Large intestine (tissue), 3 donors: Measurements from ENCODE around the gene COX8A. TPM values are rescaled to one million over a fixed set of nuclear protein-coding genes. Genes with fewer than 3 reads are reported as not detected.
A peak's percentile ranks its signal among the peaks of the same experiment; 100 is the strongest.
"Not testable (repeated sequence)": the region's sequence is repeated elsewhere in the genome, so short reads cannot be mapped to it uniquely, and the experiment has no call there.

ENCODE experiments used
- DNase-seq, 2 donors: peaks; one replicate each; pipeline versions ENCODE4 v3.0.0 to v3.0.0-alpha.2; 2013
- H3K27ac ChIP-seq: one replicate; pipeline ENCODE4 v1.5.1; 2013; ENCODE audit warnings: low read length
- H3K27me3 ChIP-seq: 2 replicates; pipeline ENCODE4 v1.6.1; 2013; ENCODE audit warnings: low read length; ENCODE audit not compliant: control insufficient read depth, insufficient read depth
- H3K36me3 ChIP-seq: 2 replicates; pipeline ENCODE4 v1.6.1; 2013; ENCODE audit warnings: low read length; ENCODE audit not compliant: control insufficient read depth, insufficient read depth
- H3K4me1 ChIP-seq: one replicate; pipeline ENCODE4 v1.6.1; 2013; ENCODE audit warnings: low read length; ENCODE audit not compliant: control insufficient read depth, insufficient read depth
- H3K4me3 ChIP-seq: one replicate; pipeline ENCODE4 v1.5.1; 2013; ENCODE audit warnings: low read length
- H3K9me3 ChIP-seq: one replicate; pipeline ENCODE4 v1.6.1; 2013; ENCODE audit warnings: mild to moderate bottlenecking, low read depth, low read length, moderate library complexity; ENCODE audit not compliant: control insufficient read depth
- WGBS: methylation state at CpG from one replicate; pipeline ENCODE4 v1.1.5; 2013; ENCODE audit warnings: low lambda C conversion rate; ENCODE audit not compliant: insufficient coverage; 5-methylcytosine and 5-hydroxymethylcytosine counted together
- polyA plus RNA-seq: library from polyadenylated mRNA; unstranded; fragments of 120-200 nt; gene quantifications from one replicate; pipeline ENCODE4 v1.2.1, GENCODE V29; 2013

The COX8A gene
- polyA plus RNA-seq, 1 donor, result 331 TPM

GRCh38 chr11:63966444-63966843, 8.0 kb upstream of the COX8A start:
- WGBS, result no CpG with 5 or more reads among the region's 1 CpG

GRCh38 chr11:63969461-63969860, 5.0 kb upstream of the COX8A start:
- no peak for DNase-seq
- 100% methylated on average over 1 of the region's 2 CpGs for WGBS

More at GRCh38 chr11:63966444-63966843, 8.0 kb upstream of the COX8A start:
- H3K4me1 ChIP-seq, result peaks cover 4% of the 10 kb centered on the region
- peak in 1 of 2 donors; percentile 41 for DNase-seq
- H3K4me3 ChIP-seq, result no peak overlapping the region
- H3K27ac ChIP-seq, result no peak overlapping the region
- H3K27me3 ChIP-seq, result no peaks in the 10 kb centered on the region
- H3K9me3 ChIP-seq, result no peaks in the 10 kb centered on the region
- no peaks in the 10 kb centered on the region for H3K36me3 ChIP-seq

GRCh38 chr11:63970902-63971301, 3.5 kb upstream of the COX8A start:
- Histone ChIP-seq H3K27ac (no peak overlapping the region), H3K9me3 (no peaks in the 10 kb centered on the region), H3K4me3 (no peak overlapping the region), H3K27me3 (no peaks in the 10 kb centered on the region), H3K4me1 (peaks cover 3% of the 10 kb centered on the region), H3K36me3 (no peaks in the 10 kb centered on the region)
- 100% methylated on average over 1 of the region's 5 CpGs for WGBS
- no peak for DNase-seq

More at GRCh38 chr11:63969461-63969860, 5.0 kb upstream of the COX8A start:
- no peaks in the 10 kb centered on the region for H3K27me3 ChIP-seq
- no peaks in the 10 kb centered on the region for H3K4me1 ChIP-seq
- no peak overlapping the region for H3K27ac ChIP-seq
- H3K4me3 ChIP-seq, result no peak overlapping the region
- no peaks in the 10 kb centered on the region for H3K36me3 ChIP-seq
- H3K9me3 ChIP-seq, result no peaks in the 10 kb centered on the region

- H3K36me3 ChIP-seq, H3K9me3 ChIP-seq, H3K4me3 ChIP-seq, H3K27me3 ChIP-seq, DNase-seq, H3K27ac ChIP-seq, H3K4me1 ChIP-seq: not testable (repeated sequence)
- WGBS, result no CpG with 5 or more reads among the region's 18 CpGs
Observed at GRCh38 chr11:63973912-63974258, 535 bp upstream of the COX8A start.

- H3K27ac ChIP-seq, result no peak overlapping the region
- H3K27me3 ChIP-seq, result no peaks in the 10 kb centered on the region
- DNase-seq, result no peak
- peaks cover 8% of the 10 kb centered on the region for H3K36me3 ChIP-seq
- H3K4me1 ChIP-seq, result peaks cover 7% of the 10 kb centered on the region
- no peak overlapping the region for H3K4me3 ChIP-seq
- no CpG with 5 or more reads among the region's 10 CpGs for WGBS
- no peaks in the 10 kb centered on the region for H3K9me3 ChIP-seq
Observed at GRCh38 chr11:63978551-63979239, 4.3 kb downstream of the COX8A start.

GRCh38 chr11:63979426-63979825, 5.0 kb downstream of the COX8A start:
- no peak overlapping the region for H3K27ac ChIP-seq
- WGBS, result no CpG with 5 or more reads among the region's 5 CpGs

GRCh38 chr11:63985812-63986155, 11.4 kb downstream of the COX8A start:
- Histone ChIP-seq H3K27ac (peak overlapping the region; percentile 89), H3K36me3 (peaks cover 21% of the 10 kb centered on the region), H3K4me3 (peak overlapping the region; percentile 95), H3K27me3 (no peaks in the 10 kb centered on the region), H3K9me3 (no peaks in the 10 kb centered on the region), H3K4me1 (peaks cover 11% of the 10 kb centered on the region)
- WGBS, result no CpG with 5 or more reads among the region's 18 CpGs
- no peak for DNase-seq

More at GRCh38 chr11:63979426-63979825, 5.0 kb downstream of the COX8A start:
- H3K4me1 ChIP-seq, result peaks cover 7% of the 10 kb centered on the region
- DNase-seq, result no peak
- no peak overlapping the region for H3K4me3 ChIP-seq
- H3K9me3 ChIP-seq, result no peaks in the 10 kb centered on the region
- H3K36me3 ChIP-seq, result peaks cover 8% of the 10 kb centered on the region
- no peaks in the 10 kb centered on the region for H3K27me3 ChIP-seq

- peak; percentile 89 to 92 for DNase-seq
- Histone ChIP-seq H3K36me3 (peaks cover 27% of the 10 kb centered on the region), H3K9me3 (no peaks in the 10 kb centered on the region), H3K27ac (peak within 1 kb of the TSS; percentile 89), H3K4me1 (peaks cover 11% of the 10 kb centered on the region), H3K4me3 (peak within 1 kb of the TSS; percentile 95), H3K27me3 (no peaks in the 10 kb centered on the region)
- no CpG with 5 or more reads among the region's 63 CpGs for WGBS
Observed at GRCh38 chr11:63986156-63986931, 11.9 kb downstream of the COX8A start, which contains the start of gene OTUB1. TSS of gene OTUB1 (plus strand) at chr11:63986438. CDS start at chr11:63986457, 19 bp downstream.

GRCh38 chr11:63986932-63987513, 12.6 kb downstream of the COX8A start:
- Histone ChIP-seq H3K4me3 (peak overlapping the region; percentile 95), H3K27me3 (no peaks in the 10 kb centered on the region), H3K27ac (peak overlapping the region; percentile 89), H3K36me3 (peaks cover 29% of the 10 kb centered on the region), H3K9me3 (no peaks in the 10 kb centered on the region), H3K4me1 (peaks cover 11% of the 10 kb centered on the region)
- no CpG with 5 or more reads among the region's 25 CpGs for WGBS
- DNase-seq, result no peak

- no peak overlapping the region for H3K4me3 ChIP-seq
- no peaks in the 10 kb centered on the region for H3K9me3 ChIP-seq
- H3K27ac ChIP-seq, result no peak overlapping the region
- peaks cover 58% of the 10 kb centered on the region for H3K36me3 ChIP-seq
- H3K27me3 ChIP-seq, result no peaks in the 10 kb centered on the region
- no peak for DNase-seq
- H3K4me1 ChIP-seq, result peaks cover 11% of the 10 kb centered on the region
- WGBS, result no CpG with 5 or more reads among the region's 10 CpGs
Observed at GRCh38 chr11:63991558-63991957, 17.1 kb downstream of the COX8A start.
